CD4-positive, alpha-beta T cell treated with Interleukin-21 for 1 hour (primary cell): ENCODE data around the gene RAC3.

Experiments
- DNase-seq: peaks from one replicate; pipeline ENCODE4 v3.0.0-alpha.2; 2020

Gene RAC3

GRCh38 chr17:82031303-82031884, at the start of gene RAC3:
TSS of gene RAC3 (plus strand) at chr17:82031678. CDS start at chr17:82031762, 84 bp downstream.
- DNase-seq: no peak

DNA sequence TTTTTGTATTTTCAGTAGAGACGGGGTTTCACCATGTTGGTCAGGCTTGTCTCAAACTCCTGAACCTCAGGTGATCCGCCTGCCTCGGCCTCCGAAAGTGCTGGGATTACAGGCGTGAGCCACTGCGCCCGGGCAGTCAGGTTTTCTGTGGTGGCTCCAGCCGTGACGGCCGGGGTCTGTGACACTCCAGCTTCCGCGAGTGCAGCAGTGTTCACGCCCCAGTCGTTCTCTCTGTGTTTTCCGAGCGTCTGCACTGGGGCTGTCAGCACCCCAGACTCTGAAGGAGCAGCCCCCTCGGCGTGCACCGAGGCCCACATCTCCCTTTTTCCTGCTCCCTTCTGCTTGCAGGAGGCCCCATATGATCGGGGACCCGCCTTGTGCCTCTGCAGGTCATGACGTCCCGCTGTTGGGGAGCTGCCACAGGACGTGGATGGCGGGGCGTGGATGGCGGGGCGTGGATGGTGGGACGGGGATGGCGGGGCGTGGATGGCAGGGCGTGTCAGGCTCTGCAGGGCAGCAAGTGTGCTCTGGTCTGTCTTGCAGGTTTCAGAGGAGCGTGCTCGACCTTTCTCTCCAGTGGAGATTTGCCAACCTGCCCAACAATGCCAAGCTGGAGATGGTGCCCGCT, 48.4 kb upstream of the RAC3 start:
- DNase-seq: no peak

GRCh38 chr17:81983639-81984373, 47.7 kb upstream of the RAC3 start:
- DNase-seq: no peak

- no peak for DNase-seq
Observed at GRCh38 chr17:81984773-81985410, 46.6 kb upstream of the RAC3 start.

GRCh38 chr17:81986606-81987005, 44.9 kb upstream of the RAC3 start:
- no peak for DNase-seq

- no peak for DNase-seq
Observed at GRCh38 chr17:81987161-81987770, 44.2 kb upstream of the RAC3 start.

DNA sequence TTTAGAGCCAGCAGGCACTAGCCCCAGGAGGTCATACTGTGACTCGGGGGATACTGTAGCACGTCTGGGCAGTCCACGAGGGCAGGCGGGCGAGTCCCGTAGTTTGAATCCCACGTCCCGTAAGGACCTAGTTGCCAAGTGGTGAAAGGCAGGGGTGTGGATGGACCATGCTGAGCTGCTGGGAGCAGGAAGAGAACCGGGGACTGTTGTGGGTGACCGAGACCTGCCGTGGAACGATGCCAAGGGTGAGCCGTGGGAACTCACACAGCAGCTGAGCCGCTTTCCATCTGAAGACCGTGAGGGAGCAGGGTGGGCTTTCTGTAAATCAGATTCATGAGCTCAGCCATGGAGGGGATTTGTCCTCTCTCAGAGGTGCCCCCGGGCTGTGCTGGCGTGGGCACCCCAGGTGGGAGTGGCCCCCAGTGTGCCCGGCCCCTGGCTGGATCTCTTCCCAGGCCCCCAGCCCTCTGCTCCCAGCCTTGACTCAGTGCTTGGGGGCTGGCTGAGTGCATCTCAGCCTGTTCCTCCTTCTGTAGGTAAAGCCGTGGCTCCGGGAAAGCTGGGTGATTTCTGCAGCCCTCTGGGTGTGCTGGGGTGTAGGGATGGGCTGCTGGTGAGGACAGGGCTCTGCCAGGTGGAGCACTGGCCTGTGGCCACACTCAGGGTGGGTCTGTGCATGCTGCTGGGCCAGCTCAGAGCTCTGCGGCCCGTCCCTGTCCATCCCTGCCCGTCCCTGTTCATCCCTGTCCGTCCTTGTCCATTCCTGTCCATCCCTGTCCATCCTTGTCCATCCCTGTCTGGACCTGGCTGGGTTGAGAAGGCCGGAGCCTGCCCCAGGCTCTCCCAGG, 40.4 kb upstream of the RAC3 start:
- no peak for DNase-seq

GRCh38 chr17:81991684-81992305, 39.7 kb upstream of the RAC3 start:
- DNase-seq: no peak

GRCh38 chr17:81992306-81993102, 39.0 kb upstream of the RAC3 start:
- DNase-seq: no peak

GRCh38 chr17:81993729-81994592, 37.5 kb upstream of the RAC3 start:
- DNase-seq: no peak

DNA sequence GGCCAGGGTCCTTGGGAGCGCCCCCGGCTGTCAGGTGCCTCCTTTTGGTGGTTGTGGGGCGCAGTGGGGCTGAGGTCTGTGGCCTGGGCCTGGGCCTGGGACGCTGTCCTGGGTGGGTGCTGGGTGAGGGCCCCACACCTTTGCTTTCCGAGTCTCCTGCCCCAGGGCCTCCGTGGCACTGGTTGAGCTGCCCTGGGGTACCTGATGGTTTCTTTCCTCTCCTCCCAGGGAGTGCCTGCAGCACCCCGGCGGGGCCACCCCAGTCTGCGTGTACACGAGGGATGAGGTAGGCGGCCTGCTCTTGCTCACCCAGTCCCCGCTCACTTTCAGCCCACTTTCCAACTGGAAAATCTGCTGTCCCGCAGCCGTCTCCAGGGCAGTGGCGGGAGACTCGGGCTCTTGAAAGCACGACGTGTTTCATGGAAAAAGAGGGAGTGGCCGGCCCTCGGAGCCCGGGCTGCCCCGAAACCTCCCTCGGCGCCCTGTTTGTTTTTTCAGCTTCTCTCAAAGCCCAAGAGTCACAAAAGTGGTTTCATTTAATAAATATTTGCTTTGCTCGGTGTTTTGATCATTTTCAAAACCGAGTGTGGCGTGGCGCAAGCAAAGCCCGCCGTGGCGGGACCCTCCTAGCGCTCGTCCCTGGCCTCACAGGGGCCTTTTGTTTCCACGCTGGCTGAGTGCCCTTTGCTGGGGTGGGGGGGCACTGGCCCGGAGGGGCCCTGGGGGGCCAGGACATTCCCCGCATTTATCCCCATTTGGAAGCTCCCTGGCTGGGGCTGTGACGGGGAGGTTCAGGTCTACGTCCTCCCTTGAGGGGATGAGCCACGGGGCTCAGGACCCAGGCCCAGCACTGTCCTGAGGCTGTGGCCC, 36.6 kb upstream of the RAC3 start:
- no peak for DNase-seq

DNA sequence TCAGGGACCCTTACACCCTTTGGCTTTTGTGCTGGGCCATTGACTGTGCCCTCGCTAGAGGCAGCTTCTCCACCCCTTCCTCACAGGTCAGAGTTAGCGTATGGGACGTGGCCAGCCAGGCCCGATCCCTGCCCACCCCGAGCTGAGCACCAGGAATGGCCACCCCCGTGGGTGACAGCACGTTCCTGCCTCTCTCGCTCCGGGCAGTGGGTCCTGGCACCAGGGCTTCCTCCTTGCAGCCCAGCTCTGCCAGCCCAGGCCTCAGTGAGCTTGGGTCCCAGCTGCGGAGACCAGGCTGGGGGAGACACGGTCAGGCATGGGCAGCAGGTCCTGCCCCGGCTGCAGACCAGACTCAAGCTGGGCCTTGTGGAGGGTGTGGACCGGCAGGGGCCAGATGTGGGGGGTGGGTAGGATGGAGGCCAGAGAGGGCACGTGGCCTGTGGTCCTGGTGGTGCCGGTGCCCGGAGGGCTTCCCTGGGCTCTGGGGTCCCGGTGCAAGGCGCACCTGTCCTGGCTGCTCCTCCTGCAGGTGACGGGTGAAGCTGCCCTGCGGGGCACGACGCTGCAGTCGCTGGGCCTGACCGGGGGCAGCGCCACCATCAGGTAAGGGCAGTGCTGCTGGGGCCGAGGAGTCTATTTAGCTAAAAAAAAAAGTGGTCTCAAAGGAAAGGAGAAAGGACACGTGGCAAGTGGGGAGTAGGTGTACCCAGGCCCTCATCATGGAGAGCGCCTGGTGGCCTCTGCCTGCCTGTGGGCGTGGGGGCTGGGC, 35.8 kb upstream of the RAC3 start:
- DNase-seq: no peak

DNA sequence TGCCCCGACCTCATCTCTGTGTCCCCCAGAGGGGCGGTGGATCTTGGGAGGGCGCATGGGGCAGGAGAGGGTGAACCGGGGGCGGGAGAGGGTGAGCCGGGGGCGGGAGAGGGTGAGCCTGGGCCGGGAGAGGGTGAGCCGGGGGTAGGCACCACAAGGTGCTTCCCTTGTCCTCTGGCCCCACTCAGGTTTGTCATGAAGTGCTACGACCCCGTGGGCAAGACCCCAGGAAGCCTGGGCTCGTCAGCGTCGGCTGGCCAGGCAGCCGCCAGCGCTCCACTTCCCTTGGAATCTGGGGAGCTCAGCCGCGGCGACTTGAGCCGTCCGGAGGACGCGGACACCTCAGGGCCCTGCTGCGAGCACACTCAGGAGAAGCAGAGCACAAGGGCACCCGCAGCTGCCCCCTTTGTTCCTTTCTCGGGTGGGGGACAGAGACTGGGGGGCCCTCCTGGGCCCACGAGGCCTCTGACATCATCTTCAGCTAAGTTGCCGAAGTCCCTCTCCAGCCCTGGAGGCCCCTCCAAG, 35.2 kb upstream of the RAC3 start:
- no peak for DNase-seq

GRCh38 chr17:81996757-81997441, 34.6 kb upstream of the RAC3 start:
- DNase-seq: no peak

DNA sequence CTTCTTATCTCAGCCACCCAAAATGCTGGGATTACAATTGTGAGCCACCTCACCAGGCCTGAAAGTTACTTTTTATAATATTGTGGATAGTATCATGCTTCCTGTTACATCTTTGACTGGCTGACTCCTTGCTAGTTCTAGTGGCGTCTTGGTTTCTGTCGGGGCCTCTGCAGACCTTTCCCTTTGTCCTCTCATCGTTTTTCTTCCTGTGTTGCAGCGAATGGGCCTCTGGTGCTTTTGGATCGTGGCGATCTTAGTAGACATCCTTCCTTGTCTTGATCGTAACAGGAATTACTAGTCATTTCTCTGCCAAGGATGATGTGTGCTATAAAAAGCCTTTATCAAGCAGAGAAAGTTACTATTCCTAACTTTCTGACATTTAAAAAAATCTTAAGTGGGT, 33.3 kb upstream of the RAC3 start:
- no peak for DNase-seq

DNA sequence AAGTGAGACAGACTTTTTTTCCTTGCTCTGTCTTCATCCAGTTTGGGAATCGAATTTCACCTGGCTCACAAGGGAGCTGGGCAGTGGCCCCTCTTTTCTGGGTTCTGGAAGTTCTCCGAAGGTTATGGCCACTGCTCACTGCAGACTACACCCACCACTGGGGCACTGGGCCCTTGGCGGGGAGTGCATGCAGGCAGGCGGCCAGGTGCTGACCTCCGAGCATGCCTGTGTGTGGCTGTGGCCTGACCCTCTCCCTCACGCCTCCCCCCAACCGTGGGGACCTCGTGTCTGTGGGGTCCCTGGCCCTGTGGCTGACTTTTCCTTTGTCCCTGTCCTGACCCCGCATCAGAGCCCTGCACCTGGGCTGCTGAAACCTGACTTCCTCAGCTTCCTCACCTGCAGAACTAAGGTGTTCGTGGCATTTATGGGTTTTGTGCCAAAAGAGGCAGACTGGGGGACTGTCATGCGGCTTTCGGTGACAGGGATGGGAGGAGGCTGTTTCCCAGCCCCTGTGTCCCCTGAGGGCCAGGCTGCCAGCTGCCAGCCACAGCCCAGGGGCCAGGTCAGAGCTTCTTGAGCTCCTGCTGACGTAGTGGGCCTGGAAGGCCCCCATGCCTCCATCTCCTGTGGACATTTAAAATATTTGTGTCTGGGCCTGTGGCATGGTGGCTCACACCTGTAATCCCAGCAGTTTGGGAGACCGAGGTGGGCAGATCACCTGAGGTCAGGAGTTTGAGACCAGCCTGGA, 32.6 kb upstream of the RAC3 start:
- DNase-seq: no peak

- no peak for DNase-seq
Observed at GRCh38 chr17:81999587-81999975, 31.9 kb upstream of the RAC3 start.
